ENCODE measurements around the gene RUNDC3A.

The RUNDC3A gene

DNA sequence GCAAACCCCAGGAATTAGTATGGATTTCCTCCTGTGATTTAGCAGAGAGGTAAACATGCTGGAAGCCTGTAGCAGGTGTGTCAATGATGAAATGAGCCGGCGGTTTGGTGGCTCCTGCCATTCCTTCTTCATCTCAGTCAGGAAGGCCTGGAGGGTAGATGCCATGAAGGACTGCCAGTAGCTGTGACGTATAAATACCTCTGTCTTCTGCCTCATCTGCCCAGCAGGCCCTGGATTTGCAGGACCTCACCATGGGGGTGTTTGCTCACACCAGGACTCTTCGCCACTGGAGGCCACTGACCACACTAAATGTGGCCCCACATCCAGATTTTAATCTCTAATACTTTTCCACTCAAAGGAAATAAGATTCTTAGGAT is 24.4 kb upstream of the RUNDC3A start:
- TF ChIP-seq, protein P1, sequence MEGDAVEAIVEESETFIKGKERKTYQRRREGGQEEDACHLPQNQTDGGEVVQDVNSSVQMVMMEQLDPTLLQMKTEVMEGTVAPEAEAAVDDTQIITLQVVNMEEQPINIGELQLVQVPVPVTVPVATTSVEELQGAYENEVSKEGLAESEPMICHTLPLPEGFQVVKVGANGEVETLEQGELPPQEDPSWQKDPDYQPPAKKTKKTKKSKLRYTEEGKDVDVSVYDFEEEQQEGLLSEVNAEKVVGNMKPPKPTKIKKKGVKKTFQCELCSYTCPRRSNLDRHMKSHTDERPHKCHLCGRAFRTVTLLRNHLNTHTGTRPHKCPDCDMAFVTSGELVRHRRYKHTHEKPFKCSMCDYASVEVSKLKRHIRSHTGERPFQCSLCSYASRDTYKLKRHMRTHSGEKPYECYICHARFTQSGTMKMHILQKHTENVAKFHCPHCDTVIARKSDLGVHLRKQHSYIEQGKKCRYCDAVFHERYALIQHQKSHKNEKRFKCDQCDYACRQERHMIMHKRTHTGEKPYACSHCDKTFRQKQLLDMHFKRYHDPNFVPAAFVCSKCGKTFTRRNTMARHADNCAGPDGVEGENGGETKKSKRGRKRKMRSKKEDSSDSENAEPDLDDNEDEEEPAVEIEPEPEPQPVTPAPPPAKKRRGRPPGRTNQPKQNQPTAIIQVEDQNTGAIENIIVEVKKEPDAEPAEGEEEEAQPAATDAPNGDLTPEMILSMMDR (IDR thresholded peaks at IDR 0.05; ENCODE audit: low read depth, low read length), result no peak
- no peak overlapping the region for H3K4me3 ChIP-seq (ENCODE audit: low read depth, low read length)

DNA sequence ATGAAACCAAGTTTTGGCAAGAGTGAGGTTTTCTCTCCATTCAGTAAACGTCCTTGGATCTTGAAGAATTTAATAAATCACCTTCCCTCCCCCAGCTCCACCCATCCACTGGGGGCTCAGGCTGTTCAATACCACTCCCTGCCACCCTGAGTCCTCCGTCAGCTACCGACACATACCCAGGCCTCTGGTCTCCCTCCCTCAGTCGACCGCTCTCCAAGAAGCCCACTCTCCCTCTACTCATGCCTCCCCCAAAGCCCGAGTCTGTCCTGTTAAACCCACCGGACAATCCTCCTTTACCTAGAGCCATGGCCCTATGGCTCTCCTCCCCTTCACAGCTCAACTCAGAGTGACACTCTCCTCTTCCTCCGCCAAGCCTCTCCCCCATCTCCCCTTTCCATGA is 20.8 kb upstream of the RUNDC3A start:
- TF ChIP-seq, protein P1 (IDR thresholded peaks at IDR 0.05; ENCODE audit: low read depth, low read length), result no peak
- no peak overlapping the region for H3K4me3 ChIP-seq (ENCODE audit: low read depth, low read length)

DNA sequence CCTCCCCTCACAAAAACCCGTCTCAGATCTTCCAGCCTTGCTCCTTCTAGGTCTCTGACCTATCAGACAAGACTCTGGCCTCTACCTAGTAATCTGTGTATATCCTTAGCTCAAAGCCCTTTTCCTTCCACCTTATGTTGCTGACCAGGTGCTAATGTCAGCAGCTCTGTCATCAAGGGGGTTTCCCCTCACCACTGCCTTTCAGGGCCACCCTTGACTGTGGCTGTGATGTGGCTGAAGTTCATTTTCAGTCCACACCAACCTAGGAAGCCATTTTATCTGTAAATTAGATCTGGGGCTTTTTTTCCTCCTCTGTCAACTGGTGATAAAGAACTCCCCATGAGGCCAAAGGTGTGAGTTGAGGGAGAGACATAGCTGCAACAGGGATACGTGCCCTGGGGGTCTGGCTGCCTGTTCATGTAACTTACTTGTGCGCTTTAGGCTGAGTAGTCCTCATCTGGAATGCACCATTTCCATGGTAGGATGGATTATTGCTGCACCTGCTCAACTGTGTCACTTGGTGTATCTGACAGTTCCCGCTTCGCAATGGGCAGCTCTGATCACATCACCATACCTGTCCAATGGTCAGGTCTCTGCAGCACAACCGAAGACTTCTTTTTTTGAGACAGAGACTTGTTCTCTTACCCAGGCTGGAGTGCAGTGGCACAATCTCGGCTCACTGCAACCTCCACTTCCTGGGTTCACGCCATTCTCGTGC is 14.7 kb upstream of the RUNDC3A start:
- TF ChIP-seq, protein P1 (IDR thresholded peaks at IDR 0.05; ENCODE audit: low read depth, low read length), result no peak
- H3K4me3 ChIP-seq (ENCODE audit: low read depth, low read length), result no peak overlapping the region

DNA sequence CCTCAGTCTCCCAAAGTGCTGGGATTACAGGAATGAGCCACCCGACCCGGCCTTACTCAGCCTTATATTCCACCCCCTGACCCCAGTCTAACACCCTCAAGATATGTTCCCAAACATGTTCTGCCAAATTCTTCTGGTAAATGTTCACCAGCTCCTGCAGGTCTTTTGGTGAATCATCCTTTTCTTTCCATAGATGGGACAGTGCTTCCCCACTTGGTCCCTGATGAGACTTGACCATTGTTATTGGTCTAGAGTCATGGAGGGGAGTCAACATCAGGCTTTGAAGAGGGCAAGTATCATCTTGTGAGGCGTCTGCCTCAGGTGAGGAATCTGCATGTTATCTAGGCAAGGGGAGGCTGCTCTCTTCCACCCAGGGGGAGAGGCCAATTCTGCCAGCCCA is 10.4 kb upstream of the RUNDC3A start:
- TF ChIP-seq, protein P1 (IDR thresholded peaks at IDR 0.05; ENCODE audit: low read depth, low read length), result no peak
- no peak overlapping the region for H3K4me3 ChIP-seq (ENCODE audit: low read depth, low read length)

DNA sequence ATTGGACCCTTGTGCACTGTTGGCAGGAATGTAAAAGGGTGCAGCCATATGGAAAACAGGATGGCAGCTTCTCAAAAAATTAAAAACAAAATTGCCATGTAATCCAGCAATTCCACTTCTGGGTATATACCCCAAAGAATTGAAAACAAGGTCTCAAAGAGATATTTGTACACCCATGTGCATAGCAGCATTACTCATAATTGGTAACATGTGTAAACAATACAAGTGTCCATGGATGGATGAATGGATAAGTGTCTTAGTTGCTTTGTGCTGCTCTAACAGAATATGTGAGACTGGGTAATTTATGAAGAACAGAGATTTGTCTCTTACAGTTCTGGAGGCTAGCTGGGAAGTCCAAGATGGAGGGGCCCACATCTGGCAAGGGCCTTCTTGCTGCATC is 3.8 kb upstream of the RUNDC3A start:
- TF ChIP-seq, protein P1 (IDR thresholded peaks at IDR 0.05; ENCODE audit: low read depth, low read length), result no peak
- H3K4me3 ChIP-seq (ENCODE audit: low read depth, low read length), result no peak overlapping the region

DNA sequence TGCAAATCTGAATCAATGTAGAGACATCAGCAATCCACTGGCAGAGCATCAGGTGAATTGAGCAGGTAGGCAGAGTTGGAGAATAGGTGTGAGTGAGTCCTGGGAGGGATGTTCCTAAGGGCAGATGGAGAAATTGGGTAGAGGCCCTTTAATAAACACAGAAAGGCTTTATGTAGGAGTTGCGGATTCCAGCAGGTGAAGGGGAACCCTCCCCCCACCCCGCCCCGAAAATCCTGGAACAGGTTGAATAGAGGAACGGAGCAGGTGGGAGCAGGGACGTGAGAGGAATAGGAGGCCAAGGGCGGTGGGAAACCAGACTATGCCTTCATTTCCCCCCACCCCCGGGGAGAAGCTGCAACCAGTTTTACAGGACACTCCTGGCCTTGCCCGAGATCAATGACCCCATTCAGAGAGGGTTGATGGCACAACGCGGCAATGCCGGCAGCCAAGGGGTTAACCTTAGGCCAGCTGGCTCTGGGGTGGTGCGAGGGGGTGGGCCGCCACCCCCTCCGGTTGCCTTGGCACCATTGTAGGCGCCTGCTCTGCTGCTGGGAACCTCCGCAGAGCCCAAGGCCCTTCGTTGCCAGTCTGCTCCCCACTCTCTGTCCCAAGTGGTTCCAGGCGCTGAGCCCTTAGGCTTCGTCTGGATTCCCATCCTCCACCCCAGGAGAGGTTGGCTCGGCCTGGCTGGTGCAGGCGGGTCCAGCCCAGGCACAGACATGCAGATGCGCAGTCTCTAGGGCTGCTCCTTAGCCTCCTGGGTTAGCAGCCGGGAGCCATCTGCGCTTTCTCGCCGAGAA is 814 bp upstream of the RUNDC3A start:
- H3K4me3 ChIP-seq (ENCODE audit: low read depth, low read length), result no peak overlapping the region; the same call in 1 of the 2 replicates
- TF ChIP-seq, protein P1 (IDR thresholded peaks at IDR 0.05; ENCODE audit: low read depth, low read length), result no peak

DNA sequence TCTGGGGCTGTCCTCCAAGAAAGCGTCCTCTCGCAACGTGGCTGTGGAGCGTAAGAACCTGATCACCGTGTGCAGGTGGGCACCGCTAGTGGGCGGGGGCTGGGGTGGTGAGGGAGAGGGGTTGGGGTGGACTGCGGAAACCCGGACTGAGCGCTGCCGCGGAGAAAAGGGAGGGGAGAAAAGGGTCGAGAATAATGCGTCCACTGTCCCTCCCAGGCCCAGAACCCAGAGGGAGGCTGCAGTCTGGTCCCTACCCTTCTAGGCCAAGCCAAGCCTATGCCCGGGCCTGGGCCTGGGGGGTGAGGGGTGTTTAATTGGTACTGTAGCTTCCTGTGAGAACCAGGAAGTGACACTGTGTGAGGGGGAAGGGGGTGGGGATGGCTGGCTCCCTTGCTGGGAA is 464 bp downstream of the RUNDC3A start:
- TF ChIP-seq, protein P1 (IDR thresholded peaks at IDR 0.05; ENCODE audit: low read depth, low read length), result no peak
- H3K4me3 ChIP-seq (ENCODE audit: low read depth, low read length), result no peak overlapping the region

All from WI38 (cell line).